Hematopoietic multipotent progenitor cell treated with erythropoietin and hydrocortisone succinate and interleukin-3 and kit ligand, for 4 days (in vitro differentiated cells): ENCODE data around the gene MAST2.
"Not testable (repeated sequence)": the region's sequence is repeated elsewhere in the genome, so short reads cannot be mapped to it uniquely, and the experiment has no call there.

Experiments used
- DNase-seq: peaks from one replicate; pipeline ENCODE4 v3.0.0-alpha.2; 2015

Gene MAST2

GRCh38 chr1:45815667-45816458 is 12.5 kb downstream of the MAST2 start:
- DNase-seq, result no peak

GRCh38 chr1:45820173-45820572 is 16.8 kb downstream of the MAST2 start:
- peak; percentile 17 for DNase-seq

GRCh38 chr1:45820788-45821187 is 17.4 kb downstream of the MAST2 start:
- DNase-seq, result no peak

- DNase-seq, result no peak
Observed at GRCh38 chr1:45822644-45823043, 19.2 kb downstream of the MAST2 start.

- DNase-seq, result no peak
Observed at GRCh38 chr1:45824607-45825006, 21.2 kb downstream of the MAST2 start.

GRCh38 chr1:45827256-45827655 is 23.8 kb downstream of the MAST2 start:
- no peak for DNase-seq

- no peak for DNase-seq
Observed at GRCh38 chr1:45828841-45829240, 25.4 kb downstream of the MAST2 start.

GRCh38 chr1:45833361-45833760 is 29.9 kb downstream of the MAST2 start:
- no peak for DNase-seq

GRCh38 chr1:45834689-45835088 is 31.3 kb downstream of the MAST2 start:
- no peak for DNase-seq

- no peak for DNase-seq
Observed at GRCh38 chr1:45836451-45836850, 33.0 kb downstream of the MAST2 start.

- not testable (repeated sequence) for DNase-seq
Observed at GRCh38 chr1:45836861-45837260, 33.4 kb downstream of the MAST2 start.

- not testable (repeated sequence) for DNase-seq
Observed at GRCh38 chr1:45838322-45838721, 34.9 kb downstream of the MAST2 start.

- peak; percentile 32 for DNase-seq
Observed at GRCh38 chr1:45840704-45841103, 37.3 kb downstream of the MAST2 start.

- DNase-seq, result no peak
Observed at GRCh38 chr1:45842786-45843185, 39.4 kb downstream of the MAST2 start.

GRCh38 chr1:45843474-45843905 is 40.1 kb downstream of the MAST2 start:
- peak; percentile 73 for DNase-seq

GRCh38 chr1:45844000-45844399 is 40.6 kb downstream of the MAST2 start:
- not testable (repeated sequence) for DNase-seq

GRCh38 chr1:45846931-45847330 is 43.5 kb downstream of the MAST2 start:
- no peak for DNase-seq

GRCh38 chr1:45848097-45848496 is 44.7 kb downstream of the MAST2 start:
- DNase-seq, result no peak

- DNase-seq, result no peak
Observed at GRCh38 chr1:45848714-45849113, 45.3 kb downstream of the MAST2 start.

- DNase-seq, result peak; percentile 18
Observed at GRCh38 chr1:45850017-45850416, 46.6 kb downstream of the MAST2 start.

GRCh38 chr1:45854724-45855123 is 51.3 kb downstream of the MAST2 start:
- DNase-seq, result no peak

- DNase-seq, result no peak
Observed at GRCh38 chr1:45857101-45857700, 53.8 kb downstream of the MAST2 start.

GRCh38 chr1:45857755-45858492 is 54.5 kb downstream of the MAST2 start:
- not testable (repeated sequence) for DNase-seq

- DNase-seq, result no peak
Observed at GRCh38 chr1:45859221-45859620, 55.8 kb downstream of the MAST2 start.
